HG03457 (cell line): ENCODE results near the gene DUOX2.
"Not testable (repeated sequence)": the region's sequence is repeated elsewhere in the genome, so short reads cannot be mapped to it uniquely, and the experiment has no call there.

Experiments
- ATAC-seq: cut with Tn5 transposase; IDR thresholded peaks from one replicate; pipeline ENCODE4 v1.9.1; 2021; ENCODE audit warnings: moderate number of reproducible peaks; ENCODE audit not compliant: unreplicated experiment

Gene DUOX2

GRCh38 chr15:45139770-45140169 is 25.8 kb upstream of the DUOX2 start:
- no peak for ATAC-seq

GRCh38 chr15:45138814-45139765 is 25.1 kb upstream of the DUOX2 start:
- ATAC-seq = no peak

GRCh38 chr15:45137703-45138102 is 23.7 kb upstream of the DUOX2 start:
- ATAC-seq = no peak

- no peak for ATAC-seq
Observed at GRCh38 chr15:45136378-45136764, 22.4 kb upstream of the DUOX2 start.

- not testable (repeated sequence) for ATAC-seq
Observed at GRCh38 chr15:45135705-45136377, 21.9 kb upstream of the DUOX2 start.

- ATAC-seq = no peak
Observed at GRCh38 chr15:45134682-45135604, 21.0 kb upstream of the DUOX2 start.

- ATAC-seq = no peak
Observed at GRCh38 chr15:45134046-45134445, 20.1 kb upstream of the DUOX2 start.

- ATAC-seq = no peak
Observed at GRCh38 chr15:45133561-45133920, 19.6 kb upstream of the DUOX2 start.

- no peak for ATAC-seq
Observed at GRCh38 chr15:45132844-45133560, 19.0 kb upstream of the DUOX2 start.

GRCh38 chr15:45131510-45131909 is 17.5 kb upstream of the DUOX2 start:
- ATAC-seq = no peak

GRCh38 chr15:45130291-45131000 is 16.5 kb upstream of the DUOX2 start:
- no peak for ATAC-seq

GRCh38 chr15:45129651-45130129 is 15.7 kb upstream of the DUOX2 start, which contains the start of the genes DUOX1 and DUOXA1:
Gene DUOX1, plus strand, starts transcription at chr15:45129994. Its CDS starts 1,973 bp downstream, at chr15:45131967.
Gene DUOXA1, minus strand, starts transcription at chr15:45129879. Its CDS starts 6,865 bp downstream, at chr15:45123014.
- no peak for ATAC-seq

GRCh38 chr15:45128971-45129639 is 15.1 kb upstream of the DUOX2 start:
- no peak for ATAC-seq

- no peak for ATAC-seq
Observed at GRCh38 chr15:45126535-45127158, 12.7 kb upstream of the DUOX2 start.

- no peak for ATAC-seq
Observed at GRCh38 chr15:45123397-45123796, 9.4 kb upstream of the DUOX2 start.

GRCh38 chr15:45122719-45123118 is 8.7 kb upstream of the DUOX2 start:
- no peak for ATAC-seq

GRCh38 chr15:45121706-45122417 is 7.9 kb upstream of the DUOX2 start:
- no peak for ATAC-seq

GRCh38 chr15:45121020-45121419 is 7.0 kb upstream of the DUOX2 start:
- no peak for ATAC-seq
